Measurements from ENCODE around the gene GNGT2.

DNA sequence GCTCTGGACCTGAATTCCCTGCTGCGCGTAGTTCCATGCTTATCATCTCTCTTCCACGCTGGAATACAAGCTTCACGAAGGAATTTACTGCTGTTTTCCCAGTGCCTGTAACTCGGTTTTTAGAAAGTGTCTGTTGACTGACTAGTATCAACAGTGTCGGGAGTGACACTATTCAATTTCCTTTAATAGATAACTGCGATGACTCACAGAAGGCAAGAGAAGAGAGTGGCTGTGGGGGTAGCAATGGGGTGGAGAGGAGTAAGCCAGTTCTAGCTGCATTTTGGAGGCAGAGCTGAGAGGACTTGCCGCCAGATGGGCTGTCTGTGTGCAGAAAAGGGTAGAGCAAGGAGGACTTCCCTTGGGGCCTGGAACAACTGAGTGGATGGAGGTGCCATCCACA is 52.6 kb downstream of the GNGT2 start:
- no peak for TF ChIP-seq CTCF (IDR thresholded peaks at IDR 0.05; ENCODE audit: poor library complexity, severe bottlenecking)
- TF ChIP-seq RAD21 (conservative IDR thresholded peaks at IDR 0.05), result no peak
- no peak for TF ChIP-seq TAF1 (IDR thresholded peaks at IDR 0.05; ENCODE audit: low read depth)
- no peak for TF ChIP-seq MXI1 (conservative IDR thresholded peaks at IDR 0.05; ENCODE audit: poor library complexity, severe bottlenecking)
- TF ChIP-seq POLR2AphosphoS5 (IDR thresholded peaks at IDR 0.05), result no peak
- TF ChIP-seq EZH2 (IDR thresholded peaks at IDR 0.05; ENCODE audit: borderline replicate concordance, insufficient read depth, low read length, poor library complexity, severe bottlenecking), result no peak

Data from neural cell (in vitro differentiated cells).